ENCODE results near the gene PFKFB3.
"Not testable (repeated sequence)": the region's sequence is repeated elsewhere in the genome, so short reads cannot be mapped to it uniquely, and the experiment has no call there.

- not testable (repeated sequence) for TF ChIP-seq EZH2phosphoT487 (IDR thresholded peaks at IDR 0.05; ENCODE audit: insufficient read depth, low read depth); EZH2 (IDR thresholded peaks at IDR 0.05; ENCODE audit: insufficient read depth, poor library complexity, severe bottlenecking)
Observed at GRCh38 chr10:6296425-6296824, 93.7 kb downstream of the PFKFB3 start.
